KMS-11 (cell line): ENCODE results near the gene TOX2.

Experiments used
- H2AFZ ChIP-seq: fragments of 200-600 bp; sonication (generic); 2 replicates; pipeline ENCODE4 v1.6.1; 2016; ENCODE audit warnings: antibody characterized with exemption, mixed run types, low read depth
- H3K27ac ChIP-seq: fragments of 200-600 bp; sonication (generic); 2 replicates; pipeline ENCODE4 v1.6.1; 2016; ENCODE audit warnings: mild to moderate bottlenecking, mixed run types
- H3K27me3 ChIP-seq: fragments of 200-600 bp; sonication (generic); 2 replicates; pipeline ENCODE4 v1.6.1; 2017; ENCODE audit warnings: mild to moderate bottlenecking, low read depth, mixed run types, moderate library complexity; ENCODE audit not compliant: insufficient read depth
- H3K36me3 ChIP-seq: fragments of 200-600 bp; sonication (generic); 2 replicates; pipeline ENCODE4 v1.6.1; 2017; ENCODE audit warnings: mild to moderate bottlenecking, mixed run types; ENCODE audit not compliant: insufficient read depth
- H3K4me1 ChIP-seq: fragments of 200-600 bp; sonication (generic); 2 replicates; pipeline ENCODE4 v1.6.1; 2016; ENCODE audit warnings: mild to moderate bottlenecking, low read depth, mixed run types; ENCODE audit not compliant: poor library complexity, severe bottlenecking
- H3K4me2 ChIP-seq: fragments of 200-600 bp; sonication (generic); 2 replicates; pipeline ENCODE4 v1.7.0; 2016; ENCODE audit warnings: mild to moderate bottlenecking, mixed run types
- H3K4me3 ChIP-seq: fragments of 200-600 bp; sonication (generic); IDR thresholded peaks from 2 replicates; pipeline ENCODE4 v1.6.1; 2017; ENCODE audit warnings: low read depth, low read length, mixed read lengths; ENCODE audit not compliant: insufficient read depth
- H3K79me2 ChIP-seq: fragments of 200-600 bp; sonication (generic); 2 replicates; pipeline ENCODE4 v1.6.1; 2016; ENCODE audit warnings: low read depth, mixed run types; ENCODE audit not compliant: insufficient read depth
- H3K9ac ChIP-seq: fragments of 200-600 bp; sonication (generic); 2 replicates; pipeline ENCODE4 v1.6.1; 2016; ENCODE audit warnings: mild to moderate bottlenecking, mixed run types
- H4K20me1 ChIP-seq: fragments of 200-600 bp; sonication (generic); 2 replicates; pipeline ENCODE4 v1.6.1; 2016; ENCODE audit warnings: mild to moderate bottlenecking, mixed run types; ENCODE audit not compliant: insufficient read depth
- CTCF ChIP-seq: fragments of 200-600 bp; sonication (generic); conservative IDR thresholded peaks from 2 replicates; pipeline ENCODE4 v1.6.1; 2017; ENCODE audit warnings: low read depth, mild to moderate bottlenecking, antibody characterized with exemption, low read length, moderate library complexity, mixed read lengths

The TOX2 gene

GRCh38 chr20:44112889-44113617 is 198.4 kb downstream of the TOX2 start:
- Histone ChIP-seq H3K36me3 (no peaks in the 10 kb centered on the region), H3K27me3 (no peaks in the 10 kb centered on the region), H3K4me1 (no peaks in the 10 kb centered on the region), H3K79me2 (no peaks in the 10 kb centered on the region), H3K4me3 (no peak overlapping the region), H4K20me1 (no peaks in the 10 kb centered on the region), H3K9ac (no peak overlapping the region), H2AFZ (no peak overlapping the region), H3K27ac (no peak overlapping the region), H3K4me2 (no peak overlapping the region)
- no peak for TF ChIP-seq CTCF

- TF ChIP-seq CTCF = no peak
Measured at GRCh38 chr20:44113618-44114376, 199.1 kb downstream of the TOX2 start.

GRCh38 chr20:44115181-44115580 is 200.5 kb downstream of the TOX2 start:
- Histone ChIP-seq H4K20me1 (no peaks in the 10 kb centered on the region), H3K4me1 (no peaks in the 10 kb centered on the region), H3K4me2 (no peak overlapping the region), H3K9ac (no peak overlapping the region), H2AFZ (no peak overlapping the region), H3K27me3 (no peaks in the 10 kb centered on the region), H3K36me3 (no peaks in the 10 kb centered on the region), H3K79me2 (no peaks in the 10 kb centered on the region), H3K27ac (no peak overlapping the region), H3K4me3 (no peak overlapping the region)
- TF ChIP-seq CTCF = no peak

More at GRCh38 chr20:44113618-44114376, 199.1 kb downstream of the TOX2 start:
- Histone ChIP-seq H3K4me2 (no peak overlapping the region), H3K4me3 (no peak overlapping the region), H3K79me2 (no peaks in the 10 kb centered on the region), H3K27ac (no peak overlapping the region), H3K4me1 (no peaks in the 10 kb centered on the region), H3K27me3 (no peaks in the 10 kb centered on the region), H3K9ac (no peak overlapping the region), H3K36me3 (no peaks in the 10 kb centered on the region), H4K20me1 (no peaks in the 10 kb centered on the region), H2AFZ (no peak overlapping the region)

GRCh38 chr20:44115762-44116644 is 201.4 kb downstream of the TOX2 start:
- Histone ChIP-seq H2AFZ (no peak overlapping the region), H3K79me2 (no peaks in the 10 kb centered on the region), H3K9ac (no peak overlapping the region), H4K20me1 (no peaks in the 10 kb centered on the region), H3K27ac (no peak overlapping the region), H3K36me3 (no peaks in the 10 kb centered on the region), H3K4me3 (no peak overlapping the region), H3K4me2 (no peak overlapping the region), H3K27me3 (no peaks in the 10 kb centered on the region), H3K4me1 (no peaks in the 10 kb centered on the region)
- TF ChIP-seq CTCF = no peak
